Activated CD8-positive, alpha-beta T cell treated with anti-CD3 and anti-CD28 coated beads for 36 hours (primary cell): ENCODE measurements around the gene TUT1. TPM values are rescaled to one million over a fixed set of nuclear protein-coding genes. Genes with fewer than 3 reads are reported as not detected.
A peak's percentile ranks its signal among the peaks of the same experiment; 100 is the strongest.

Experiments used
- ATAC-seq: fragments of 200-7000 bp; cut with Tn5 transposase; one replicate; pipeline ENCODE4 v1.10.0; 2021; ENCODE audit warnings: mild to moderate bottlenecking, moderate library complexity
- CTCF ChIA-PET: fragments of 350-600 bp; sonication (Branson Sonifier 250); formaldehyde crosslinking; loops from one replicate; lab custom pipeline; 2021; ENCODE audit warnings: antibody characterized with exemption; lab: Charles Lee
- POLR2A ChIA-PET: fragments of 350-600 bp; sonication (Branson Sonifier 250); formaldehyde crosslinking; loops from one replicate; lab custom pipeline; 2021; ENCODE audit warnings: antibody characterized with exemption; lab: Charles Lee
- DNase-seq: peaks from one replicate; pipeline ENCODE4 v3.0.0-alpha.2; 2020
- H3K27ac Mint-ChIP-seq: one replicate; pipeline ENCODE4 v1.8.0; 2021; ENCODE audit warnings: mild to moderate bottlenecking, mixed read lengths
- H3K27me3 Mint-ChIP-seq: one replicate; pipeline ENCODE4 v1.8.0; 2021; ENCODE audit warnings: mixed read lengths
- H3K36me3 Mint-ChIP-seq: one replicate; pipeline ENCODE4 v1.8.0; 2021; ENCODE audit warnings: low read depth, mixed read lengths
- H3K4me1 Mint-ChIP-seq: one replicate; pipeline ENCODE4 v1.8.0; 2021; ENCODE audit warnings: low read depth, mixed read lengths
- H3K4me3 Mint-ChIP-seq: one replicate; pipeline ENCODE4 v1.8.0; 2021; ENCODE audit warnings: mild to moderate bottlenecking, moderate library complexity, mixed read lengths
- H3K9me3 Mint-ChIP-seq: one replicate; pipeline ENCODE4 v1.8.0; 2021; ENCODE audit warnings: mixed read lengths
- intact Hi-C: fragments of 100-400 bp; cut with micrococcal nuclease; formaldehyde crosslinking; loops from one replicate; pipeline ENCODE4 v1.10.0; 2022
- total RNA-seq, 2 experiments: library from RNA; stranded (reverse); gene quantifications; one replicate each; pipeline ENCODE4 v1.2.3, GENCODE V29; 2021
- TF ChIP-seq, protein P1 (sequence below): fragments of 200-600 bp; IDR thresholded peaks from one replicate; pipeline ENCODE4 v1.8.0; 2022; ENCODE audit warnings: antibody characterized with exemption, mild to moderate bottlenecking

The TUT1 gene
- total RNA-seq, 2 experiments from 2014 or later: 34.4 to 38.0 TPM

DNA sequence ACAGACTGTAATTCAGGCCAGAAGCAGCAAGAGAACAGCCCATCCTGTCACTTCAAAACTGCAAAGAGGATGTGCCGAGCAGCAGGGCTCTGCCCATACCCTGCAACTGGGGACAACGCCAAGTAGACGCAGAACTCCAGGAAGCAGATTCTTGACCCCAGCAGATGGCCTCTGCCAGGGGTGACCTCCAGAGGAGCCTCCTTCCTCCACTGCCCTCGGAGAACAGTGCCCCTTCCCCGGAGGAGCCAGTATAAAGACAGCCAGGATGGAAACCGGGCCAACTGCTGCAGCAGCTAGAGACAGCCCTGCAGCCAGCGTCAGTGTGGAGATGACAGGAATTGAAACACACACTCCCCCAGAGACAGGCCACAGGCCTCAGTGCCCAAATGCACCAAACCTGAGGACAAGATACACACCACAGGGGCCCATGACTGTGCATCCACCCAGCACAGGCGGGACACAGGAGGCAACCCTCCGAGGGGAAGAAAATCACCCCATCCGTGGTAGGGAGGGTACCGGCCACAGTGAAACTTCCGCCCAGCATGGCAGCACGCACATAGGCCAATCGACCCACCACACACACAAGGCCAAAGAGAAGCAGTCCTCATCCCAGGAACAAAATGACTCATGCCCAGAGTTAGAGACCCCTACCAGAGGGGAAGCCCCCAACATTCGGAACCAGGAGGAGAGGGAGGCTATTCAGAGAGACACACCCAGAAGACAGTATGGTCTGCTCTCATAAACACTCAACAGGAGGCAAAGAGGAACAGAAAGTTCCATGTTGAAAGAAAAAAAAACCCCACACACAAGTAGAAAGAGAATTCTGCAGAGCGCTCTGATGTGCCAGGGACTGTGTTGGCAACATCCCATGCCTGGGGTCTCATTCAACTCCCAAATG, 50.3 kb downstream of the TUT1 start:
- H3K4me1 Mint-ChIP-seq: peaks cover 66% of the 10 kb centered on the region
- DNase-seq: peak; percentile 65

DNA sequence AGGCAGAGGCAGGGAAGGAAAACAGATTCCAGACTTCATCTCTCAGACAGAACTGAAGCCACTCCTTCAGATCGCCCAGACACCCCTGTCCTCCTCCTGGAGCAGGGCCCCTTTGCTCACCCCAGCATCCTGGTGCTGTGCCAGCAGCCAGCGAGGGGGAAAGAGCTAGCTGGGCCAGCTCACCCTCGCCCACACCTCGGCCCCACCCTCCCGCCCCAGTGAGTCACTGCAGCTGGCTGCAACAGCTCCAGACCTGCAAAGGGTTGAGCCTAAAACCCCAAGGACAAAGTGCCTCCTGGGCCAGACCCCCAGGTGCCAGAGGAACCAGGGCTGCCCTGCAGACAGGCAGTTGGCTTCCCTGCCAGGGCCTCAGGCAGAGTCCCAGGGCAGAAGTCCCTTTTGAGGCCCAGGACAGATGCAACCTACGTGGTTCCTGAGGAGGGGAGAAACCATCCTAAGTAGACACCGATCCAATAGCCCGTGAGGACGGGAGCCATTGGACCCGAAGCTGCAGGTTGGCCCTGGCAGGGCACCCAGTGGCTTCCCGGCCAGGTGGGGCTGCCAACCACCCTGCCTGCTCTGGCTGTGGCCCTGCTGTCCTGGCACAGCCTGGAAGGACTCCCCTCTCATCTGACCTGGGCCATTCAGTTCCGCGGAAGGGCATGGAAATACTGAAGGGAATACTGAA, 51.9 kb downstream of the TUT1 start:
- Mint-ChIP-seq H3K27ac (peak overlapping the region; percentile 77), H3K27me3 (no peaks in the 10 kb centered on the region), H3K4me3 (no peak overlapping the region), H3K9me3 (no peaks in the 10 kb centered on the region), H3K4me1 (peaks cover 55% of the 10 kb centered on the region), H3K36me3 (peaks cover 3% of the 10 kb centered on the region)
- peak; percentile 76 for DNase-seq
- TF ChIP-seq, protein P1, sequence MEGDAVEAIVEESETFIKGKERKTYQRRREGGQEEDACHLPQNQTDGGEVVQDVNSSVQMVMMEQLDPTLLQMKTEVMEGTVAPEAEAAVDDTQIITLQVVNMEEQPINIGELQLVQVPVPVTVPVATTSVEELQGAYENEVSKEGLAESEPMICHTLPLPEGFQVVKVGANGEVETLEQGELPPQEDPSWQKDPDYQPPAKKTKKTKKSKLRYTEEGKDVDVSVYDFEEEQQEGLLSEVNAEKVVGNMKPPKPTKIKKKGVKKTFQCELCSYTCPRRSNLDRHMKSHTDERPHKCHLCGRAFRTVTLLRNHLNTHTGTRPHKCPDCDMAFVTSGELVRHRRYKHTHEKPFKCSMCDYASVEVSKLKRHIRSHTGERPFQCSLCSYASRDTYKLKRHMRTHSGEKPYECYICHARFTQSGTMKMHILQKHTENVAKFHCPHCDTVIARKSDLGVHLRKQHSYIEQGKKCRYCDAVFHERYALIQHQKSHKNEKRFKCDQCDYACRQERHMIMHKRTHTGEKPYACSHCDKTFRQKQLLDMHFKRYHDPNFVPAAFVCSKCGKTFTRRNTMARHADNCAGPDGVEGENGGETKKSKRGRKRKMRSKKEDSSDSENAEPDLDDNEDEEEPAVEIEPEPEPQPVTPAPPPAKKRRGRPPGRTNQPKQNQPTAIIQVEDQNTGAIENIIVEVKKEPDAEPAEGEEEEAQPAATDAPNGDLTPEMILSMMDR: no peak
- CTCF ChIA-PET: interaction anchor here (1.9 to 10.6 kb wide), 3 partner anchors 12 to 144 kb away, joined by 5 to 186 read pairs (median 18); partner anchors contain the start of gene SCGB1A1
- intact Hi-C loops: no loop called here
- POLR2A ChIA-PET: interaction anchor here (1.5 kb wide), 1 partner anchor 42 kb away, joined by 3 read pairs; no protein-coding TSS in a partner anchor
- peak; percentile 49 for ATAC-seq

More for the DNA sequence above, 50.3 kb downstream of the TUT1 start:
- TF ChIP-seq, protein P1: no peak
- H3K9me3 Mint-ChIP-seq: no peaks in the 10 kb centered on the region
- H3K27me3 Mint-ChIP-seq: no peaks in the 10 kb centered on the region
- peak overlapping the region; percentile 45 for H3K4me3 Mint-ChIP-seq
- H3K36me3 Mint-ChIP-seq: peaks cover 3% of the 10 kb centered on the region
- ATAC-seq: peak; percentile 13
- CTCF ChIA-PET: interaction anchor here (1.1 to 10.6 kb wide), 9 partner anchors 12 to 147 kb away, joined by 3 to 186 read pairs (median 19); partner anchors contain the start of gene SCGB1A1
- peak overlapping the region; percentile 82 for H3K27ac Mint-ChIP-seq
- intact Hi-C loops: no loop called here
- POLR2A ChIA-PET: interaction anchor here (0.9 kb wide), 1 partner anchor 10 kb away, joined by 3 read pairs; no protein-coding TSS in a partner anchor

DNA sequence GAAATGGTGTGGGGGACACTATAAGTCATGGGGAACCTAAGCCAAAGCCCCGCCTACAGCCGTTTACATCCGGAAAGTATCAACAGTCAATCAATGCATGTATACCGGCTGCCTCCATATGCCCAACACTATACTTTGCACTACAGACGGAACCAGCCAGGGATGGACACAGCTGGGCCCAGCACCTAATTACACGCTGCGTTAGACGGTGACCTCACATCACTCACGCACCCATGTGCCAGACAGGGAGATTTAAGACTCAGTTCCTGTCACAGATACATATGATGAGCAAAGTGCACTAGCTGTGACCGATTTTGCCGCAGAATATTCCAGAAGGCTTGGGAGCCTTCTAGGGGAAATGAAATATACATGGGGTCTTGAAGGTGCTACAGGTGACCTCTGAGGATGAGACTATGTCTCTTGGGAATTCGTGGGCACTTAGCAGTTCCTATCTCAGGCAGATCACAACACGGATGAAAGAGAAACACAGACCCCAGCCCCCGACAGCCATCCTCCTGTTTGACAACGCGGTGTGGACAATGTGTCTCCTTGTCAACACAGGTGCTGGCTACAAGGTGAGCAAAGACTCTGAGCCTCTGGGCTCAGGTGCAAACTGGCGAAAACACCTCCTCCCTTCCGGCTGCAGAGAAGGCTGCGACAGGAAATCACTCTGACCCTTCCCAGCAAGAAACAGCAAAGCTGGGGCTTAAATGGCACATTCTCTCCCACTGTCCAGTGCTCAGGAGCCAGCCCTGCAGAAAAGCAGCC, 52.7 kb downstream of the TUT1 start:
- ATAC-seq (no peak), DNase-seq (no peak)
- TF ChIP-seq, protein P1: no peak
- no peaks in the 10 kb centered on the region for H3K9me3 Mint-ChIP-seq
- H3K4me3 Mint-ChIP-seq: no peak overlapping the region
- peak overlapping the region; percentile 77 for H3K27ac Mint-ChIP-seq
- ChIA-PET POLR2A (interaction anchor here (1.4 to 1.5 kb wide), 2 partner anchors 20 to 41 kb away, joined by 3 to 4 read pairs; no protein-coding TSS in a partner anchor), CTCF (interaction anchor here (1.9 to 10.6 kb wide), 3 partner anchors 13 to 144 kb away, joined by 5 to 186 read pairs (median 18); partner anchors contain the start of gene SCGB1A1)
- H3K4me1 Mint-ChIP-seq: peaks cover 48% of the 10 kb centered on the region
- intact Hi-C loops: no loop called here
- no peaks in the 10 kb centered on the region for H3K27me3 Mint-ChIP-seq
- peaks cover 3% of the 10 kb centered on the region for H3K36me3 Mint-ChIP-seq

DNA sequence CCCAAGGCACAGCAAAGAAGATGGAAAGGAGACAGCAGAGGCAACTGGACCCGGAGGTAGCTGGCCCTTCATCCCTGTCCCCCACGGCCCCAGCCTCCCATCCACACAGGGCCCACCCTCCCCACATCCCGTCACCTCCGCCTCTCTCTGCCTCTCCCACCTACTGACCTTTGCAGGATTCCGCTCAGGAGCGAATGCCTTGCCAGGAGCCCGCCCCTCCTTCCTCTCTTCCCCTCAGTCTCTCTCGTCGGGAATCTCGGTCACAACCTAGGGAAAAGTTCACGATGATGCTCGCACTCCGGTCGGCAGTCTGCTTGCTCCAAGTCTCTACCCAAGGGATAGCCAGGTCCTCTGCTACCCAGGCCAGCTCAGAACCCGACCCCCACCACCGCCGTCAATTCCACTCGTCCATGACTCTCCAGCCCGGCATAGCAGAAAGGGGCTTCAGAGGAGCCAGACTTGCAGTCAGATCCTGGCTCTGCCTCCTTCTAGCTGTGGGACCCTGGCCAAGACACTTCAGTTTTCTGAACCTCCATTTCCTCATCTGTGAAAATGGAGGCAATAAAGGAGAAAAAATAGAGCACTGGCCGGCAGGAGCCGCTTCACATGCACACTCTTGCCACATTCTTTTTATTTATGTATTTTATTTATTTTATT, 54.9 kb downstream of the TUT1 start:
- POLR2A ChIA-PET: no interaction called here

More for the DNA sequence above, 54.9 kb downstream of the TUT1 start:
- H3K4me1 Mint-ChIP-seq: peaks cover 27% of the 10 kb centered on the region
- no peak overlapping the region for H3K27ac Mint-ChIP-seq
- DNase-seq: no peak
- H3K27me3 Mint-ChIP-seq: no peaks in the 10 kb centered on the region
- no peak overlapping the region for H3K4me3 Mint-ChIP-seq
- CTCF ChIA-PET: interaction anchor here (10.6 kb wide), 1 partner anchor 112 kb away, joined by 186 read pairs; the partner anchor contains the start of gene SCGB1A1
- H3K36me3 Mint-ChIP-seq: peaks cover 4% of the 10 kb centered on the region
- intact Hi-C loops: no loop called here
- ATAC-seq: no peak
- H3K9me3 Mint-ChIP-seq: no peaks in the 10 kb centered on the region
- TF ChIP-seq, protein P1: no peak
